MCF 10A (cell line): Measurements from ENCODE around the gene PEX14. TPM values are rescaled to one million over a fixed set of nuclear protein-coding genes. Genes with fewer than 3 reads are reported as not detected.

Experiments used
- BruUV-seq: library from RNA; stranded (reverse); fragments of 400-500 nt; replicated peaks from 2 replicates; lab custom pipeline; 2021; lab: Mats Ljungman, UMichigan
- CTCF ChIA-PET: fragments of 300-600 bp; sonication (Branson Sonifier 250); formaldehyde crosslinking; extraction: SDS; loops from one replicate; lab custom pipeline; 2021; ENCODE audit warnings: antibody characterized with exemption, inconsistent platforms; lab: Yijun Ruan, JAX
- POLR2A ChIA-PET: fragments of 300-600, 350-650 bp; sonication (Branson Sonifier 250); formaldehyde crosslinking; extraction: SDS; loops from one replicate; lab custom pipeline; 2020; ENCODE audit warnings: antibody characterized with exemption, inconsistent platforms; lab: Yijun Ruan, JAX
- DNase-seq: peaks from one replicate; pipeline ENCODE4 v3.0.0-alpha.2; 2018; ENCODE audit not compliant: unreplicated experiment
- H3K27ac Mint-ChIP-seq: one replicate; pipeline ENCODE4 v1.8.0; 2022; ENCODE audit warnings: mild to moderate bottlenecking, low read depth, mixed read lengths; ENCODE audit not compliant: unreplicated experiment
- H3K27me3 Mint-ChIP-seq: one replicate; pipeline ENCODE4 v1.8.0; 2022; ENCODE audit warnings: mixed read lengths; ENCODE audit not compliant: insufficient read depth, unreplicated experiment
- H3K36me3 Mint-ChIP-seq: one replicate; pipeline ENCODE4 v1.8.0; 2022; ENCODE audit warnings: mild to moderate bottlenecking, moderate library complexity, mixed read lengths; ENCODE audit not compliant: insufficient read depth, unreplicated experiment
- H3K4me1 Mint-ChIP-seq: one replicate; pipeline ENCODE4 v1.8.0; 2022; ENCODE audit warnings: mixed read lengths; ENCODE audit not compliant: insufficient read depth, unreplicated experiment
- H3K4me3 Mint-ChIP-seq: one replicate; pipeline ENCODE4 v1.8.0; 2022; ENCODE audit warnings: mild to moderate bottlenecking, moderate library complexity, mixed read lengths; ENCODE audit not compliant: unreplicated experiment
- H3K9me3 Mint-ChIP-seq: one replicate; pipeline ENCODE4 v1.8.0; 2022; ENCODE audit warnings: mixed read lengths; ENCODE audit not compliant: unreplicated experiment
- intact Hi-C: fragments of 100-400 bp; cut with micrococcal nuclease; formaldehyde crosslinking; loops from 2 replicates; pipeline ENCODE4 v1.14.1; 2022
- total RNA-seq: library from RNA; stranded (reverse); gene quantifications from 2 replicates; pipeline ENCODE4 v1.2.3, GENCODE V29; 2022
- TF ChIP-seq, protein P1 (sequence below): fragments of 200-600 bp; IDR thresholded peaks from one replicate; pipeline ENCODE4 v1.8.0; 2022; ENCODE audit warnings: antibody characterized with exemption, mild to moderate bottlenecking; ENCODE audit not compliant: unreplicated experiment

Gene PEX14
- total RNA-seq, 1 experiment from 2014 or later = 22.2 TPM

DNA sequence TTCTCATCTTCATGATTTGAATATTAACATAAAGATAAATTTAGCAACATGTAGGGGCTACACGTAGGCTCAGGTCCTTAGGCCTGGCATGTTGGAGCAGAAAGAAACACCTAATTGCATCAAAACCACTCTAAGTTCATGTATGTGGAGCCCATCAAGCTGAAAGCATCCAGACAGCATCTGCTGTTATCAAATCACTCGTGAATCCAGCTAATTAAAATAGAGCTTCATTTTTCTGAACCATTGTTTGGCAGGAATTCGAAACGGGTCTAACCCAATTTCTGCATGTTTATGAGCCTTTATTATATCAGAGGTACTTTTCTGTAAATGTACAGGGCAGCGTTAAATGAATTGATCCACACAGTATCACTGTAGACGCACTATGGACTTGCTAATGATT is 45.7 kb downstream of the PEX14 start:
- BruUV-seq = no TSS peak
- Mint-ChIP-seq H3K36me3 (peaks cover 4% of the 10 kb centered on the region), H3K4me1 (peaks cover 11% of the 10 kb centered on the region), H3K27me3 (no peaks in the 10 kb centered on the region), H3K27ac (no peak overlapping the region), H3K4me3 (no peak overlapping the region), H3K9me3 (no peaks in the 10 kb centered on the region)
- intact Hi-C loops = no loop called here
- no peak for DNase-seq
- ChIA-PET CTCF (interaction anchor here (1.0 to 1.2 kb wide), 3 partner anchors 10 to 25 kb away, joined by 6 to 7 read pairs (median 7); no protein-coding TSS in a partner anchor), POLR2A (interaction anchor here (1.1 kb wide), 1 partner anchor 492 kb away, joined by 3 read pairs; the partner anchor contains the start of gene TARDBP)
- TF ChIP-seq, protein P1, sequence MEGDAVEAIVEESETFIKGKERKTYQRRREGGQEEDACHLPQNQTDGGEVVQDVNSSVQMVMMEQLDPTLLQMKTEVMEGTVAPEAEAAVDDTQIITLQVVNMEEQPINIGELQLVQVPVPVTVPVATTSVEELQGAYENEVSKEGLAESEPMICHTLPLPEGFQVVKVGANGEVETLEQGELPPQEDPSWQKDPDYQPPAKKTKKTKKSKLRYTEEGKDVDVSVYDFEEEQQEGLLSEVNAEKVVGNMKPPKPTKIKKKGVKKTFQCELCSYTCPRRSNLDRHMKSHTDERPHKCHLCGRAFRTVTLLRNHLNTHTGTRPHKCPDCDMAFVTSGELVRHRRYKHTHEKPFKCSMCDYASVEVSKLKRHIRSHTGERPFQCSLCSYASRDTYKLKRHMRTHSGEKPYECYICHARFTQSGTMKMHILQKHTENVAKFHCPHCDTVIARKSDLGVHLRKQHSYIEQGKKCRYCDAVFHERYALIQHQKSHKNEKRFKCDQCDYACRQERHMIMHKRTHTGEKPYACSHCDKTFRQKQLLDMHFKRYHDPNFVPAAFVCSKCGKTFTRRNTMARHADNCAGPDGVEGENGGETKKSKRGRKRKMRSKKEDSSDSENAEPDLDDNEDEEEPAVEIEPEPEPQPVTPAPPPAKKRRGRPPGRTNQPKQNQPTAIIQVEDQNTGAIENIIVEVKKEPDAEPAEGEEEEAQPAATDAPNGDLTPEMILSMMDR = no peak

DNA sequence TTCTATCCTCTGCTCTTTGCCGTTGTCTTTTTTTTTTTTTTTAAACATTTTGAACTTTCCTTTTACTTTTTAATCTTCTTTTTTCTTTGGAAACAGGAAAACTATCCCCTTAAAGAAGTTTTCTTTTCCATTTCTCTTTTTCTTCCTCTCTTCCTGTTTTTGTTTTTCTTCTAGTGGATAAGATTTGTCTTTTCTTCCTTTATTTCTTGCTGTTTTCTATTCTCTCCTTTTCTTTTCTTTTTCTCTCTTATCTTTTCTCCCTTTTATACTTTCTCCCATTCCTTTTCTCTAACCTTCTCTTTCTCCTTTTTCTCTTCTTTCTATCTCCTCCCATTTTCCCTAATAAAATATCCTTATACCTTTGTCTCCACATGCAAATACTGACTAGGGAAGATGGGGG is 46.2 kb downstream of the PEX14 start:
- Mint-ChIP-seq H3K4me1 (peaks cover 7% of the 10 kb centered on the region), H3K27me3 (no peaks in the 10 kb centered on the region), H3K9me3 (no peaks in the 10 kb centered on the region), H3K27ac (no peak overlapping the region), H3K36me3 (peaks cover 4% of the 10 kb centered on the region), H3K4me3 (no peak overlapping the region)
- no TSS peak for BruUV-seq
- POLR2A ChIA-PET = interaction anchor here (0.6 to 1.1 kb wide), 2 partner anchors 34 to 491 kb away, joined by 3 to 5 read pairs; partner anchors contain the start of gene TARDBP
- TF ChIP-seq, protein P1 = no peak
- CTCF ChIA-PET = interaction anchor here (1.0 kb wide), 2 partner anchors 10 to 11 kb away, joined by 6 to 7 read pairs; no protein-coding TSS in a partner anchor
- no peak for DNase-seq
- intact Hi-C loops = no loop called here

DNA sequence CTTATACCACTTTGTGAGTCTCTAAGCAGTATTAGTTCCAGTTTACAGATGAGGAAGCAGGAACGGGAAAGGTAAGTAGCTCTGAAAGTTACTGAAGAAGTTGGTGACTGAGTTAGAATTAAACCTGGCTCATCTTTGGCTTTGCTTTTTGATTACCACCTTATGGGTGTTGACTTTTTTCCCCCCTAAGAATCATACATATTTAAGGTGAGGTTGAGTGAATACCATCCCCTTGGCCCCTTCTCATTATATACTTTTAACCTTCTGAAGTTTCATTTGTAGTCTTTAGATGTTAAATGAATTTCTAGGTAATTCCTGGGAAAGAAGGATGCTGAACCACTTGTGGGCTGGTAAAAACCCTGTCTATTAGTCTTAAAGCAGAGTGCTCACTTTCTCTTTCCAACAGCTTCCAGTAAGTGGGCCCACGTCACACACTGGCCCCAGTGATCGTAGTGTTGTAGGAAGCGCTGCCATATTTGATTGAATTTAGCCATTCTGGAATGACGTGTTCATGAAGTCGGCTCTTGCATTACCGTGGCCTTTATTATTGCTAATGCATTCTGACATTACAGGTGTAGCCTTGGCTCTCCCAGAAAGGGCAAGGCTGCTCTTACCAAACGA is 46.9 kb downstream of the PEX14 start:
- ChIA-PET POLR2A (no interaction called here), CTCF (interaction anchor here (0.6 kb wide), 1 partner anchor 92 kb away, joined by 3 read pairs; no protein-coding TSS in a partner anchor)
- intact Hi-C loops = no loop called here
- H3K4me1 Mint-ChIP-seq = peaks cover 4% of the 10 kb centered on the region
- no peak overlapping the region for H3K27ac Mint-ChIP-seq
- DNase-seq = no peak
- peaks cover 4% of the 10 kb centered on the region for H3K36me3 Mint-ChIP-seq
- H3K9me3 Mint-ChIP-seq = no peaks in the 10 kb centered on the region
- BruUV-seq = TSS peak; percentile 7
- H3K27me3 Mint-ChIP-seq = no peaks in the 10 kb centered on the region
- TF ChIP-seq, protein P1 = no peak
- H3K4me3 Mint-ChIP-seq = no peak overlapping the region

DNA sequence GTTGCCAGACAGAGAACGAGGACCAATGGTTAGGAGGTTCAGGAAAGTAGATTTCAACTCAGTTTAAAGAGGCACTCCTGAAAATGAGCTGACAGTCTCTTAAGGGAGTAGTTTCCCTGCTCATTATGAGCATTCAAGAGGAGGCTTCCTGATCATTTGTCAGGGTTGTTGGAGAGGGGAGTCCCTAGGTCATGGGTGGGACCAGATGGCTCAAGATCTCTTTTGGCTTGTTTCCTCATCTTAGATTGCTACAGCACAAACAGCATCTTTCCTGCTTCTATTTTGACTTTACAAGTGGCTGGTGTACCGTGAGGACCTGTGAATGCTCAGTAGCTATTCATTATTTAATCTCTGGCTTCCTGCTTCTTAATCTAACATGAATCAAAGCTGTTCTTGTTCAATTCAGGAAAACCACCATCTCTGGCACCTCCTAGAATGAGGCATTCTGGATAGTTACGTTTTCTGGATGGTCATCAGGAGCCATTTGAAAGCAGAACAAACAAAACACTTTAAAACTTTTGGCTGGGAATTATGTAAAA is 47.6 kb downstream of the PEX14 start:
- Mint-ChIP-seq H3K27ac (no peak overlapping the region), H3K27me3 (no peaks in the 10 kb centered on the region), H3K36me3 (peaks cover 4% of the 10 kb centered on the region), H3K4me3 (no peak overlapping the region), H3K4me1 (peaks cover 4% of the 10 kb centered on the region), H3K9me3 (no peaks in the 10 kb centered on the region)
- no TSS peak for BruUV-seq
- TF ChIP-seq, protein P1 = no peak
- DNase-seq = no peak
- POLR2A ChIA-PET = interaction anchor here (2.5 to 3.6 kb wide), 2 partner anchors 9 to 12 kb away, joined by 11 to 14 read pairs; no protein-coding TSS in a partner anchor
- intact Hi-C loops = no loop called here
- CTCF ChIA-PET = interaction anchor here (0.6 to 1.0 kb wide), 5 partner anchors 8 to 1166 kb away, joined by 3 to 6 read pairs (median 3); no protein-coding TSS in a partner anchor
